Suprapubic skin (tissue), 4 donors: ENCODE measurements around the gene PRR16. TPM values are rescaled to one million over a fixed set of nuclear protein-coding genes. Genes with fewer than 3 reads are reported as not detected.

Source experiments
- DNase-seq, 2 donors: peaks; one replicate each; pipeline ENCODE4 v3.0.0-alpha.2; 2019; ENCODE audit warnings: low spot score in 2 of 2
- H3K27ac ChIP-seq: fragments of 200-600 bp; sonication (generic); one replicate; pipeline ENCODE4 v1.5.1; 2019
- H3K27me3 ChIP-seq: fragments of 200-600 bp; sonication (generic); one replicate; pipeline ENCODE4 v1.5.1; 2019
- H3K36me3 ChIP-seq: fragments of 200-600 bp; sonication (generic); one replicate; pipeline ENCODE4 v1.5.1; 2019
- H3K4me1 ChIP-seq: fragments of 200-600 bp; sonication (generic); one replicate; pipeline ENCODE4 v1.5.1; 2019
- H3K4me3 ChIP-seq: fragments of 200-600 bp; sonication (generic); one replicate; pipeline ENCODE4 v1.5.1; 2019; ENCODE audit warnings: mild to moderate bottlenecking
- H3K9me3 ChIP-seq: fragments of 200-600 bp; sonication (generic); one replicate; pipeline ENCODE4 v1.5.1; 2019
- EP300 ChIP-seq: sonication (generic); formaldehyde crosslinking; IDR thresholded peaks from one replicate; pipeline ENCODE4 v1.6.1; 2017; ENCODE audit warnings: antibody characterized with exemption
- POLR2A ChIP-seq, 2 donors: fragments of 450-650 bp; IDR thresholded peaks; one replicate each; pipeline ENCODE4 v1.6.1; 2017; ENCODE audit warnings: antibody characterized with exemption in 2 of 2, mild to moderate bottlenecking in 2 of 2, moderate library complexity in 2 of 2
- POLR2AphosphoS5 ChIP-seq, 3 donors: sonication (generic); formaldehyde crosslinking; IDR thresholded peaks; one replicate each; pipeline ENCODE4 v1.6.1; 2017; ENCODE audit warnings: antibody characterized with exemption in 3 of 3
- WGBS: methylation state at CpG from one replicate; pipeline ENCODE4 v1.1.5; 2018; 5-methylcytosine and 5-hydroxymethylcytosine counted together
- total RNA-seq, 4 donors: library from RNA; depleted of rRNA; stranded (reverse); fragments of >200 nt; gene quantifications; one replicate each; pipeline ENCODE4 v1.1.0, GENCODE V29; 2016
- TF ChIP-seq, protein P1 (sequence below), 2 donors: fragments of 200-600 bp in 1 of 2; fragments of 450-650 bp in 1 of 2; sonication (generic) in 1 of 2; IDR thresholded peaks; one replicate each; pipeline ENCODE4 v1.5.1; 2016 to 2019; ENCODE audit warnings: antibody characterized with exemption in 2 of 2, mild to moderate bottlenecking in 1 of 2, moderate library complexity in 1 of 2

The PRR16 gene
- total RNA-seq, 4 donors from 2014 or later = 0.76 to 1.4 (median 1.0) TPM

DNA sequence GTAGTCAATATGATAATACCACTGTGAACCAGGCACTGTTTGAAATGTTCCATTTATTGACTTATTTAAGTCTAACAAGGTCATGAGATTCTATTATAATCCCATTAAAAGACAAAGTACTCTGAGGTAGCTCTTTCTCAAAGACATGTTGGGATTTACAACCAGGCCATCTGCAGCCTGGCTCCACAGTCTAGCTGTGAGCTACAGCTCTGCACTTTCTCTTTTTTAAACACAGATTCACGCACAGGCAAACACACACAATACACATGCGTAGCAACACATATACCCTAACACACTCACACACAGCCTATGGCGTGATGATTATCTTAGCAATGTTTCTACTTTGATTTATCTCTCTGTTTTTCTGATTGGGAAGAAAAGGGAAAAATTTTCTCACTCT lies 174.3 kb downstream of the PRR16 start:
- no peak overlapping the region for H3K4me3 ChIP-seq
- TF ChIP-seq EP300 (no peak), POLR2A (IDR thresholded peaks at IDR 0.05) (no peak), POLR2AphosphoS5 (IDR thresholded peaks at IDR 0.05) (no peak)
- TF ChIP-seq, protein P1, sequence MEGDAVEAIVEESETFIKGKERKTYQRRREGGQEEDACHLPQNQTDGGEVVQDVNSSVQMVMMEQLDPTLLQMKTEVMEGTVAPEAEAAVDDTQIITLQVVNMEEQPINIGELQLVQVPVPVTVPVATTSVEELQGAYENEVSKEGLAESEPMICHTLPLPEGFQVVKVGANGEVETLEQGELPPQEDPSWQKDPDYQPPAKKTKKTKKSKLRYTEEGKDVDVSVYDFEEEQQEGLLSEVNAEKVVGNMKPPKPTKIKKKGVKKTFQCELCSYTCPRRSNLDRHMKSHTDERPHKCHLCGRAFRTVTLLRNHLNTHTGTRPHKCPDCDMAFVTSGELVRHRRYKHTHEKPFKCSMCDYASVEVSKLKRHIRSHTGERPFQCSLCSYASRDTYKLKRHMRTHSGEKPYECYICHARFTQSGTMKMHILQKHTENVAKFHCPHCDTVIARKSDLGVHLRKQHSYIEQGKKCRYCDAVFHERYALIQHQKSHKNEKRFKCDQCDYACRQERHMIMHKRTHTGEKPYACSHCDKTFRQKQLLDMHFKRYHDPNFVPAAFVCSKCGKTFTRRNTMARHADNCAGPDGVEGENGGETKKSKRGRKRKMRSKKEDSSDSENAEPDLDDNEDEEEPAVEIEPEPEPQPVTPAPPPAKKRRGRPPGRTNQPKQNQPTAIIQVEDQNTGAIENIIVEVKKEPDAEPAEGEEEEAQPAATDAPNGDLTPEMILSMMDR (IDR thresholded peaks at IDR 0.05) = no peak
- no peaks in the 10 kb centered on the region for H3K27me3 ChIP-seq
- H3K27ac ChIP-seq = no peak overlapping the region
- 53% methylated on average over 3 of the region's 3 CpGs for WGBS
- H3K36me3 ChIP-seq = no peaks in the 10 kb centered on the region
- DNase-seq = no peak
- H3K9me3 ChIP-seq = no peaks in the 10 kb centered on the region
- no peaks in the 10 kb centered on the region for H3K4me1 ChIP-seq

DNA sequence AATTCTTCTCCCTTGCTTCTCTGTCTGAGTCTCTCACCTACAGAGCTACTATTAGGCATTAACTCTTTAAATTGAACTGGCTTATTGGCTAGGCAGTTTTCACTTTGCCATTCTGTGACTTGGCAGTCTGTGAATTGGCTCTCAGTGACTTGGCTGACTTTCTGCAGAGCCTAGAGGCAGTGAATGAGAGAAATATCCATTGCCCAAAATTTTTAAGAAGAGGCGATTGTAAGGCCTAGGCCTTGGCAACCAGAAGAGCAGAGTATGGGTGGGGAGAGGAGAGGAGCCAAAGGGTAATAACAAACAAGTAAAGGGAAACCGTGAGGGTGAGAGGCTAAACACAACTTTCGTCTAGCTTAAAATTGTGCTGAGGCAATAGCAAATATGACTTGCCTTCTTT lies 176.7 kb downstream of the PRR16 start:
- Histone ChIP-seq H3K9me3 (no peaks in the 10 kb centered on the region), H3K4me3 (no peak overlapping the region), H3K27me3 (no peaks in the 10 kb centered on the region), H3K27ac (no peak overlapping the region), H3K4me1 (no peaks in the 10 kb centered on the region), H3K36me3 (no peaks in the 10 kb centered on the region)
- 45% methylated on average over 3 of the region's 3 CpGs for WGBS
- TF ChIP-seq EP300 (no peak), POLR2AphosphoS5 (IDR thresholded peaks at IDR 0.05) (no peak), POLR2A (IDR thresholded peaks at IDR 0.05) (no peak)
- TF ChIP-seq, protein P1 (IDR thresholded peaks at IDR 0.05) = no peak
- DNase-seq = no peak

DNA sequence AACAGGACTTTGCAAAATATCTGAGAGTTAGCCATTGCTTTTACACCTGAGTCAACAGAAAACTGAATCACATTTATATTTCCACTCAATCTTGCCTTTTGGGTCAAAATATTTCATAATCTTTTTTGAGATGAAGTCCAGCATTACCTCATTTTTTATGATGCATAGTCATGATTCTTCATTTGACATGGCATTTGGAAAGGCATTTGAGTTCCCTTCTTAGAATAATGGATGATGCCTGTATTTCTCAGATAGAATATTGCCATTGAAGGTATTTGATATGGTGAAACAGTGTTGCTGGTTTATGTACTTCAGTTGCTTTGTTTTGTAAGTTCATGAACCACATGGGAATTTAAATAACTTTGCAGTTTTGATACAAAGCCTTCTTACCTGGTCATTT lies 180.4 kb downstream of the PRR16 start:
- Histone ChIP-seq H3K36me3 (no peaks in the 10 kb centered on the region), H3K27me3 (no peaks in the 10 kb centered on the region), H3K4me1 (no peaks in the 10 kb centered on the region), H3K27ac (no peak overlapping the region), H3K9me3 (no peaks in the 10 kb centered on the region), H3K4me3 (no peak overlapping the region)
- no peak for DNase-seq
- TF ChIP-seq POLR2AphosphoS5 (IDR thresholded peaks at IDR 0.05) (no peak), POLR2A (IDR thresholded peaks at IDR 0.05) (no peak), EP300 (no peak)
- TF ChIP-seq, protein P1 (IDR thresholded peaks at IDR 0.05) = no peak

DNA sequence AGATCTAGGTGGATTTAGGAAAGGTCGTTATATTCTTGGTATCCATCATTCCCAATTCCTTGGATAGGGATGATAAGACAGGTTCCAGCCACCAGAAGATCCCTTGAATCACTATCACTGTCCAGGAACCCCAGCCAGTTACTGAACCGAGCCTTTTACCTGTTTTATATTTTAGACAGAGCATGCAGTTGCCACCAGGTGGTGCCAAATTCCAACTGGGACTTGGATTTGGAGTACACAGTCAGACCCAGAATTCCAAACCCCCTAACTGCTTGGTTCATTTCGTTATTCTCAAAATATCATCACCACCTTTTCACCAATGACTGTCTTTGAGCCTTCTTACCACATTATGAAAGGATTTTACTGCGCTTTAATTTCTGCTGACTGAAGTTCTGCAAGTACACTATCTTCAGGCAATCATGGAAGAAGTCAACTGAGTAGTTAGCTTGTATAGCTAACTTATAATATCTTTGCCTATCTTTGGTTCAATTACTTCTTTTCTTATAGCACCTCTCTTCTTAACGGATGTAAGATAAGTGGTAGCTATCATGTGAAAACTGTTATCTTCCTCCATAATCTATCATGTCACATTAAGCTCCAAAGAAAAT lies 191.8 kb downstream of the PRR16 start:
- DNase-seq = no peak
- WGBS = 52% methylated on average over 5 of the region's 5 CpGs
- no peaks in the 10 kb centered on the region for H3K27me3 ChIP-seq

DNA sequence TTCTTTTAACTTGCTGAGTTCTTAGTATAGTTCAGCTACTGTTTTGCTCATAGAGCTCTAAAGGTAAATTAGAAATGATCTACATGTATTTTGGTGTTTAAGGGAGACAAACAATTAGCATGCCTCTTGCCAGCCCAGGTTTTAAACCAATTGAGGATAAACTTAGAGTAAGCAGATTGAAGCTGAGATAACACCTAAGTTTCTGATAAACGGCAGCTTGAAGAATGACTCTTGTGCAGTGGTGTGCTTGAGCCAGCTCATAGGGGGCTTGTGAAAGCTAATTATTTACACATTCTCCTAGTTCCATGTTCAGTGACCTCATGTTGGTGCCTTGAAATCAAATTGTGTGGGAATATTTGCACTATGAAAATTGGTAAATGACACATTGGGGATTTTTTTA lies 193.0 kb downstream of the PRR16 start:
- TF ChIP-seq POLR2AphosphoS5 (IDR thresholded peaks at IDR 0.05) = no peak
- TF ChIP-seq, protein P1 (IDR thresholded peaks at IDR 0.05) = no peak
- DNase-seq = no peak
- Histone ChIP-seq H3K4me1 (no peaks in the 10 kb centered on the region), H3K9me3 (no peaks in the 10 kb centered on the region), H3K4me3 (no peak overlapping the region), H3K27ac (no peak overlapping the region), H3K27me3 (no peaks in the 10 kb centered on the region), H3K36me3 (no peaks in the 10 kb centered on the region)
- WGBS = 44% methylated on average over 1 of the region's 1 CpG

More for the DNA sequence above, 191.8 kb downstream of the PRR16 start:
- TF ChIP-seq, protein P1 (IDR thresholded peaks at IDR 0.05) = peak; percentile 4 to 47
- no peak for TF ChIP-seq EP300
- no peaks in the 10 kb centered on the region for H3K4me1 ChIP-seq
- H3K36me3 ChIP-seq = no peaks in the 10 kb centered on the region
- H3K9me3 ChIP-seq = no peaks in the 10 kb centered on the region
- H3K4me3 ChIP-seq = no peak overlapping the region
- H3K27ac ChIP-seq = no peak overlapping the region
